H1 (cell line): Measurements from ENCODE around the gene TBC1D9. TPM values are rescaled to one million over a fixed set of nuclear protein-coding genes. Genes with fewer than 3 reads are reported as not detected.

ENCODE experiments used
- BACH1 ChIP-seq: IDR thresholded peaks from 2 replicates; pipeline ENCODE4 v1.6.1; 2012; ENCODE audit warnings: low read length, improper control_type of control experiment
- CTCF ChIP-seq, 3 experiments: IDR thresholded peaks; 1 replicate in 2 of 3; 2 replicates in 1 of 3; pipeline versions ENCODE4 v1.5.1 to v1.6.1; 2011; ENCODE audit warnings: low read length in 3 of 3, mild to moderate bottlenecking in 3 of 3, inconsistent platforms in 2 of 3, low read depth in 1 of 3, moderate library complexity in 1 of 3; ENCODE audit not compliant: insufficient read depth in 1 of 3; ENCODE audit errors: control extremely low read depth in 1 of 3
- E2F6 ChIP-seq: IDR thresholded peaks from 2 replicates; pipeline ENCODE4 v1.6.1; 2012; ENCODE audit warnings: inconsistent platforms
- EP300 ChIP-seq, 2 experiments: IDR thresholded peaks; 1 replicate in 1 of 2; 2 replicates in 1 of 2; pipeline ENCODE4 v1.6.1; 2011 to 2012; ENCODE audit warnings: low read depth in 2 of 2, low read length in 2 of 2, mild to moderate bottlenecking in 2 of 2, borderline replicate concordance in 1 of 2, inconsistent platforms in 1 of 2, moderate library complexity in 1 of 2
- MAFK ChIP-seq: IDR thresholded peaks from 2 replicates; pipeline ENCODE4 v1.6.1; 2012; ENCODE audit warnings: low read depth, mild to moderate bottlenecking, improper control_type of control experiment, low read length
- SRF ChIP-seq: IDR thresholded peaks from 2 replicates; pipeline ENCODE4 v1.6.1; 2011; ENCODE audit warnings: mild to moderate bottlenecking, low read depth, low read length, moderate library complexity
- TBP ChIP-seq: IDR thresholded peaks from 2 replicates; pipeline ENCODE4 v1.6.1; 2011; ENCODE audit warnings: low read depth, low read length, improper control_type of control experiment
- polyA plus RNA-seq, 7 experiments: library from polyadenylated mRNA; depleted of rRNA in 3 of 7; stranded (reverse) in 5 of 7; unstranded in 2 of 7; fragments of >200 nt in 5 of 7; fragments of 200-250 nt in 2 of 7; gene quantifications; 1 replicate in 5 of 7; 2 replicates in 1 of 7; 4 replicates in 1 of 7; pipeline versions ENCODE4 v1.2.1 to v1.2.3, GENCODE V29; 2011 to 2013; ENCODE audit warnings: missing spikeins in 2 of 7, mixed read lengths in 2 of 7
- total RNA-seq: library from RNA; stranded (reverse); fragmentation: NEBNext Ultra II Directional; extraction: Animal tissue kit (Norgen Biotek cat#: 25700); gene quantifications from 2 replicates; pipeline ENCODE4 v1.2.1, GENCODE V29; 2021

The TBC1D9 gene
- total and polyA plus RNA-seq, 2 of the 8 experiments (the other 6 are each of a cell fraction or from before 2014, with no cell fraction given): 0.94 to 1.0 TPM

- no peak for TF ChIP-seq TBP
- TF ChIP-seq E2F6: no peak
- no peak for TF ChIP-seq MAFK
- no peak for TF ChIP-seq SRF
- TF ChIP-seq EP300 (IDR thresholded peaks at IDR 0.05; ENCODE audit: borderline replicate concordance in 1 of 2, low read depth in 2 of 2, low read length in 2 of 2): no peak
- TF ChIP-seq CTCF (IDR thresholded peaks at IDR 0.05; ENCODE audit: control extremely low read depth in 1 of 3, insufficient read depth in 1 of 3, low read depth in 1 of 3, low read length in 3 of 3): no peak
- TF ChIP-seq BACH1: no peak
Measured at GRCh38 chr4:140774510-140774909, 18.3 kb upstream of the TBC1D9 start (continued).
